ENCODE measurements around the gene NHLH1.

GRCh38 chr1:160325252-160325651 is 41.6 kb upstream of the NHLH1 start:
- TF ChIP-seq CTCF (IDR thresholded peaks at IDR 0.05) (no peak), POLR2AphosphoS5 (IDR thresholded peaks at IDR 0.05; ENCODE audit: low read depth, low read length) (no peak), SIN3A (IDR thresholded peaks at IDR 0.05; ENCODE audit: borderline replicate concordance, insufficient read depth, low read depth, low read length) (no peak), REST (IDR thresholded peaks at IDR 0.05; ENCODE audit: insufficient read depth in 1 of 2, low read depth in 2 of 2, low read length in 1 of 2) (no peak), TCF7L2 (IDR thresholded peaks at IDR 0.05; ENCODE audit: low read depth, low read length) (no peak)

Data from Panc1 (cell line).